Fibroblast of peridontal ligament (primary cell): ENCODE data around the gene ERP27.

ENCODE experiments used
- DNase-seq: peaks from one replicate; pipeline ENCODE4 v3.0.0-alpha.2; 2010; ENCODE audit errors: extremely low read depth

ERP27 gene

DNA sequence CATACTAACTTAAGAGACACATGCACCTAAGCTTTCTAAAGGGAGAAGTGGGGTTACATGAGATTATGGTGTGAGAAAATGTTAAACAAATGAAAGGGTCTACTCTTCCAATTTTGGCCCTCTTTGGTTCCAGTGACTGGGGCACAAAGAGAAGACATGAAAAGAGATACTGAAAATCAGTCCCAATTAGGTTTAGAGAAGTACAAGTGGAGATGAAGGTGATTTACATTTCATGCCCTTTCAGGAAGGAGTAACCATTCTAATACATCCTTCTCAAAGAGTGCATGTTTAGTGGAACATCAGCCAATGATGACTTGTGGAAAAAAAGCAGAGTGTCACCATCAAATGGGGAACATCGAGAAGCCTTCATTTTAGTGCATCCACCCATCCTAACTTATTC lies 67.1 kb downstream of the ERP27 start:
- no peak for DNase-seq

DNA sequence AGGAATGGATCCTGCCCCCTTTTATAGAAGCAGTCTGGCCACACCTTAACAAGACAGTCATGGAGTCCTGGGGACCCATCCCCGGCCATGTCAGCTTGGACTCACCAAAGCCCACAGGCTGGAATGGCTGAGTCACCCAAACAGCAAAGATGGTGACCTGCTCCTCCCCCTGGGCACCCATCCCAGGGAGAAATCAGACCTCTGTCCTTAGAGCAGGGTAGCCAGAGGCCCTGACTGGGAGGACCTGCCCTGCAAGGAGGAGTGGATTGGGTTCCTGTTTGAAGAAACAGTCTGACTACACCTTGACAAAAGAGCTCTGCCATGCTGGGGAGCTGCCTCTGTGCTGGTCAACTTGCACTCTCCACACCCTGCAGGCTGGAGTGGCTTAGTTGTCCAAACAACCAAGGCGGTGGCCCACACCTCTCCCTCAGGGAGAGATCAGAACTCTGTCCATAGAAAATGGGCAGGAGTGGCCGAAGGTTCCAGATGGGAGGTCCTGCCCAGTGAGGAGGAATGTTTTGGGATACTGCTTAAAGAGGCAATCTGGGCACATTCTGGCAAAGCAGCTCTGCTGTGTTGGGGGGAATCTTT lies 69.3 kb downstream of the ERP27 start:
- DNase-seq, result no peak
